Mesothelial cell of epicardium (in vitro differentiated cells): ENCODE data around the gene DENND1A. TPM values are rescaled to one million over a fixed set of nuclear protein-coding genes. Genes with fewer than 3 reads are reported as not detected.

ENCODE experiments used
- DNase-seq, 2 experiments: peaks; one replicate each; pipeline ENCODE4 v3.0.0; 2021; ENCODE audit warnings: low spot score in 2 of 2; ENCODE audit not compliant: unreplicated experiment in 2 of 2
- H3K27ac Mint-ChIP-seq: 2 replicates; pipeline ENCODE4 v1.8.0; 2021; ENCODE audit warnings: mixed read lengths
- H3K27me3 Mint-ChIP-seq: 2 replicates; pipeline ENCODE4 v1.8.0; 2021; ENCODE audit warnings: low read depth, mixed read lengths
- H3K36me3 Mint-ChIP-seq: 2 replicates; pipeline ENCODE4 v1.8.0; 2021; ENCODE audit warnings: mixed read lengths
- H3K4me1 Mint-ChIP-seq: 2 replicates; pipeline ENCODE4 v1.8.0; 2021; ENCODE audit warnings: mixed read lengths
- H3K4me3 Mint-ChIP-seq: 2 replicates; pipeline ENCODE4 v1.8.0; 2021; ENCODE audit warnings: mild to moderate bottlenecking, moderate library complexity, mixed read lengths
- H3K9me3 Mint-ChIP-seq: 2 replicates; pipeline ENCODE4 v1.8.0; 2021; ENCODE audit warnings: mixed read lengths
- CTCF ChIP-seq: fragments of 200-600 bp; sonication (generic); IDR thresholded peaks from one replicate; pipeline ENCODE4 v1.5.0; 2021; ENCODE audit warnings: antibody characterized with exemption; ENCODE audit not compliant: unreplicated experiment
- total RNA-seq: library from RNA; stranded (reverse); gene quantifications from 3 replicates; pipeline ENCODE4 v1.2.1, GENCODE V29; 2021

DENND1A gene
- total RNA-seq, 1 donor from 2014 or later: 23.4 TPM

DNA sequence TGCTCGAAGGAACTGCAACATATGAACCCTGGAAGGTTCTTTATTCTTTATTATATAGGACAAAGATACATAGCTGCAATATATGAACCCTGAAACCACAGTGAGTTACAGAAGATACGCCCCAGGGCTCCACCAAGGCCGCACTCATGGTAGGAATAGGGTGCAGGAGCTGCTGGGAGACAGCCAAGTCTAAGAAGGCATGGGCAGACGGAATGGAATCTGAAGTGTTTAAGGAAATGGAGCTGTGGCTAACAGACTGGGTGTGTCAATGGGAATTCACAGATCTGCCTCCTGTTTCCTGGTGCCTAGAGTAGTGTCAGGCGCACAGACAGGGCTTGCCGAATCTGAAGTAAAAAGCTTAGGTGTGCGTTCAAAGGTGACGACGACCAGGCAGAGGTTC is 286.4 kb downstream of the DENND1A start:
- no peak overlapping the region for H3K27ac Mint-ChIP-seq
- peaks cover 27% of the 10 kb centered on the region for H3K4me1 Mint-ChIP-seq
- no peak for TF ChIP-seq CTCF
- DNase-seq: no peak
- H3K36me3 Mint-ChIP-seq: peaks cover 8% of the 10 kb centered on the region
- no peaks in the 10 kb centered on the region for H3K9me3 Mint-ChIP-seq
- H3K27me3 Mint-ChIP-seq: no peaks in the 10 kb centered on the region
- no peak overlapping the region for H3K4me3 Mint-ChIP-seq

DNA sequence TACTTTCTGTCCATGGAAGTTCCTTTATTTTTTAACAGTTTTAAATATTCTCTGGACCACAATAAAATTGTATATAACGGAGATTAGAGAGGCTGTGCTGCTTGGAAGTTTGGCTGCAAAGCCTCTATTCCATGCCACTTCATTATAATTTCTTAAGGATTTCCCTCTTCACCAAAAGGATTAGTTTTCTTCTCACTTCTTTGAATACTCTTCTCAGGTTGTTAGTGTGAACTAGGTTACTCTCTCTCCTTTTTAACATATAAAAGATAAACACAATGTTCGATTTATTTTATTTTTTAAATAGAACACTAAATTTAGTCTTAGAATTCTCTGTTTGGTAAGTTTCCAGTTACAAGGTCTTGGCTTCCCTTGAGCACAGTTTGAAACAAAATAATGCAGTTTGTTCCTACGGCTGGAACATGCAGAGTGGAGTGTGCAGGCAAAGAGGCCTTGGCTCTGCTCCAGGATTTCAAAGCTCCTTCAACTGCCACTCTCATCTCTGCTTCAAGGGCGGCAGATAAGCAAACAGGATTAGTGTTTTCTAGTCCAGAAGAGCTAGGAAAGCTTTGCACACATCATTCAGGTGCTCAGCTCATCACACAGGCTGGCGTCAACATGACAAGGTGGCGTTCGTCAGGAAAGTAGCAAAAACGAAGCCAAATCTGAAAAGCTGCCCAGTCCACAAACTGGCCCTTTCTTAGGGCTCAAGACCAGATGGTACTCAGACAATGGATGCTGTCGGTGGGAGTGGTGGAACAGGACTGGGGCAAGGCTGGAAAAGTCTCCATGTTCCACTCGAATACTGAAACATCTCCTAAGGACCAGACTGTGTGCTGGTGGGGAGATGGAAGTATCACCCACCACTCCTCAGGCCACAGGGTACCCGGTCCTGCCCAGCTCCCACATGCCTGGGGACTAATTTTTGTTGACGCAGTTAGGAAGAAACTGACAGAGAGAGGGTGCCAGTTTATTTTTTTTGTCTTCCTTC is 287.3 kb downstream of the DENND1A start:
- Mint-ChIP-seq H3K9me3 (no peaks in the 10 kb centered on the region), H3K4me3 (no peak overlapping the region), H3K4me1 (peaks cover 30% of the 10 kb centered on the region), H3K36me3 (peaks cover 8% of the 10 kb centered on the region), H3K27me3 (no peaks in the 10 kb centered on the region), H3K27ac (no peak overlapping the region)
- no peak for TF ChIP-seq CTCF
- peak; percentile 37 to 53 for DNase-seq

DNA sequence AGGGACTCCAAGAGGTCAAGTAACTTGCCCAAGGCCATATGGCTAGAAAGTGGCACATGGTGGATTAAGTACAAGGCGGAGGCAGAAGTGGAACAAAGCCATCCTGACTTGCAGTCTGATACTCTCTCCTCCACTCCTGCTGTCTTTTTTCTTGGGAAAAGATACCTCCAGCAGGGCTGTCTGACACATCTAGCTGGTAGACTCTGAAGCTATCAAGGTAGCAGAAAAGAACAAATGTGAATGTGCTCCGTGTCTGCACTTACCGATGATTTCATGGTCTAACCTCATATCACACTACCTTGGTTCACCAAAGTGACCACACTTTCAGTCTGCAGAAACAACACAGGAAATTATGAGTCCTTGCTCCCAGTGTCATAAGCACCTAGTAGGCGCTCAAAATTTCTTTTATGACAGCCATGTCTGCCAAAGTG is 289.1 kb downstream of the DENND1A start:
- H3K9me3 Mint-ChIP-seq: no peaks in the 10 kb centered on the region
- TF ChIP-seq CTCF: no peak
- H3K4me1 Mint-ChIP-seq: peaks cover 34% of the 10 kb centered on the region
- no peaks in the 10 kb centered on the region for H3K27me3 Mint-ChIP-seq
- no peak overlapping the region for H3K27ac Mint-ChIP-seq
- H3K36me3 Mint-ChIP-seq: no peaks in the 10 kb centered on the region
- no peak overlapping the region for H3K4me3 Mint-ChIP-seq
- DNase-seq: no peak

GRCh38 chr9:123639743-123640142 is 290.2 kb downstream of the DENND1A start:
- peaks cover 34% of the 10 kb centered on the region for H3K4me1 Mint-ChIP-seq
- no peaks in the 10 kb centered on the region for H3K27me3 Mint-ChIP-seq
- H3K27ac Mint-ChIP-seq: no peak overlapping the region
- no peak for DNase-seq
- H3K9me3 Mint-ChIP-seq: no peaks in the 10 kb centered on the region
- H3K4me3 Mint-ChIP-seq: no peak overlapping the region
- no peaks in the 10 kb centered on the region for H3K36me3 Mint-ChIP-seq
- TF ChIP-seq CTCF: no peak

DNA sequence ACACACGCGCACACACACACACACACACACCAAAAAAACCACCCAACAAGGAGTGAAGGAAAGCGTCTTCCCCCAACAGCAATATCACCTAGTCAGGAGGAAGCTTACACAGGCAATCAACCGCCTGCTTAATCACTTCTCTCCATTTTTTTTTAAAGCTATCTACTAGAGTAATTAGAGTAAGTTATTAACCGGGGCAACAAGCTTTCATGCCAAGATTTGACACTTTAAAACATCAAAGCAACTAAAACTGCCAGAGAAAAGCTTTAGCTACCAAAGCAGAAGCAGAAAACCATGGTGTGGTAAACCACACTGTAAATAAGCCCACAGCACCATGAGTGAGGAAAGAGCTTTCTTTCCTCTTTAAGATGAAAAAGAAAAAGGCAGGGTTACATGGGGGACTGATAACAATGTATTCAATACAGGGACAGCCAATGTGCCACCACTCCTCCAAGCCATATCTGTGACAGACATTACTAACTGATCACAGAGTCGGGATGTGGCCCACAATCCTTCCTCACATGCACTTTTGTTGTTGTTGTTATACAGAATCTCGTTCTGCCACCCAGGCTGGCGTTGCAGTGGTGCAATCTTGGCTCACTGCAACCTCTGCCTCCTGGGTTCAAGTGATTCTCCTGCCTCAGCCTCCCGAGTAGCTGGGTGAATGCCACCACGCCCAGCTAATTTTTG is 291.8 kb downstream of the DENND1A start:
- no peak for TF ChIP-seq CTCF
- no peaks in the 10 kb centered on the region for H3K36me3 Mint-ChIP-seq
- H3K4me3 Mint-ChIP-seq: no peak overlapping the region
- no peaks in the 10 kb centered on the region for H3K27me3 Mint-ChIP-seq
- H3K4me1 Mint-ChIP-seq: peaks cover 32% of the 10 kb centered on the region
- no peak overlapping the region for H3K27ac Mint-ChIP-seq
- H3K9me3 Mint-ChIP-seq: no peaks in the 10 kb centered on the region
- no peak for DNase-seq
